GM12878 (cell line): Measurements from ENCODE around the gene TIMD4. TPM values are rescaled to one million over a fixed set of nuclear protein-coding genes. Genes with fewer than 3 reads are reported as not detected.

Experiments used
- CBX3 ChIP-seq: fragments of 200-600 bp; sonication (generic); IDR thresholded peaks from 2 replicates; pipeline ENCODE4 v1.6.1; 2016; ENCODE audit warnings: low read depth, borderline replicate concordance
- CHD2 ChIP-seq: IDR thresholded peaks from 2 replicates; pipeline ENCODE4 v1.6.1; 2011; ENCODE audit warnings: low read depth, low read length, improper control_type of control experiment, borderline replicate concordance
- FOXM1 ChIP-seq: IDR thresholded peaks from 2 replicates; pipeline ENCODE4 v1.6.1; 2012; ENCODE audit warnings: low read depth, mild to moderate bottlenecking, inconsistent platforms, low read length, moderate library complexity
- IKZF1 ChIP-seq: fragments of 450-650 bp; conservative IDR thresholded peaks from 2 replicates; pipeline ENCODE4 v1.6.1; 2017; ENCODE audit warnings: antibody characterized with exemption, mild to moderate bottlenecking
- NBN ChIP-seq: fragments of 450-650 bp; IDR thresholded peaks from 2 replicates; pipeline ENCODE4 v1.6.1; 2016
- PAX5 ChIP-seq: IDR thresholded peaks from 2 replicates; pipeline ENCODE4 v1.6.1; 2011; ENCODE audit warnings: low read depth, low read length, borderline replicate concordance
- POLR2AphosphoS2 ChIP-seq: IDR thresholded peaks from 2 replicates; pipeline ENCODE4 v1.6.1; 2011; ENCODE audit warnings: low read depth, mild to moderate bottlenecking, low read length, improper control_type of control experiment, moderate library complexity
- POU2F2 ChIP-seq: IDR thresholded peaks from 3 replicates; pipeline ENCODE4 v1.6.1; 2011; ENCODE audit warnings: low read depth, mild to moderate bottlenecking, low read length, borderline replicate concordance
- RUNX3 ChIP-seq: IDR thresholded peaks from 2 replicates; pipeline ENCODE4 v1.6.1; 2012; ENCODE audit warnings: low read length, inconsistent platforms
- SIN3A ChIP-seq: IDR thresholded peaks from 2 replicates; pipeline ENCODE4 v1.6.1; 2012; ENCODE audit warnings: low read depth, low read length, improper control_type of control experiment
- SUPT20H ChIP-seq: IDR thresholded peaks from 2 replicates; pipeline ENCODE4 v1.6.1; 2011; ENCODE audit warnings: low read depth, mild to moderate bottlenecking, low read length, moderate library complexity, borderline replicate concordance; ENCODE audit not compliant: control insufficient read depth
- YBX1 ChIP-seq: fragments of 450-650 bp; IDR thresholded peaks from 2 replicates; pipeline ENCODE4 v1.6.1; 2016; ENCODE audit warnings: antibody characterized with exemption
- polyA plus RNA-seq, 11 experiments: library from polyadenylated mRNA; depleted of rRNA in 4 of 11; unstranded in 6 of 11; stranded (reverse) in 5 of 11; fragments of >200 nt; fragmentation: Nextera tagmentation in 4 of 11; fragmentation: Illumina TruSeq in 1 of 11; extraction: Ambion mirVana in 4 of 11; extraction: Trizol in 1 of 11; gene quantifications; 1 replicate in 1 of 11; 2 replicates in 10 of 11; pipeline versions ENCODE4 v1.2.1 to v1.2.3, GENCODE V29; 2011 to 2016; ENCODE audit warnings: inconsistent platforms in 2 of 11, missing spikeins in 2 of 11, low read depth in 1 of 11
- total RNA-seq, 4 experiments: library from RNA; depleted of rRNA in 3 of 4; stranded (reverse); fragments of >200 nt in 3 of 4; fragmentation: Illumina TruSeq in 1 of 4; extraction: Trizol in 1 of 4; gene quantifications; 2 replicates each; pipeline versions ENCODE4 v1.2.1 to v1.2.3, GENCODE V29; 2013 to 2021
- TF ChIP-seq, protein P1 (sequence below): fragments of 450-650 bp; IDR thresholded peaks from 2 replicates; pipeline ENCODE4 v1.6.1; 2017; ENCODE audit warnings: antibody characterized with exemption, mild to moderate bottlenecking, moderate library complexity
- TF ChIP-seq, protein P2 (sequence below): IDR thresholded peaks from 2 replicates; pipeline ENCODE4 v1.6.1; 2012; ENCODE audit warnings: mild to moderate bottlenecking, low read depth, low read length
- TF ChIP-seq, protein P3 (sequence below): fragments of 450-650 bp; IDR thresholded peaks from 2 replicates; pipeline ENCODE4 v1.6.1; 2017; ENCODE audit warnings: mild to moderate bottlenecking, moderate library complexity
- TF ChIP-seq, protein P4 (sequence below): IDR thresholded peaks from 2 replicates; pipeline ENCODE4 v1.6.1; 2012; ENCODE audit warnings: low read depth, low read length, improper control_type of control experiment
- TF ChIP-seq, protein P5 (sequence below): fragments of 450-650 bp; IDR thresholded peaks from 2 replicates; pipeline ENCODE4 v1.6.1; 2017; ENCODE audit warnings: mild to moderate bottlenecking, low read depth, inconsistent platforms; ENCODE audit not compliant: poor library complexity, severe bottlenecking

The TIMD4 gene
- total and polyA plus RNA-seq, 10 of the 15 experiments (the other 5 are each of a cell fraction or from before 2014, with no cell fraction given), result 1.3 to 15.4 (median 5.3) TPM

DNA sequence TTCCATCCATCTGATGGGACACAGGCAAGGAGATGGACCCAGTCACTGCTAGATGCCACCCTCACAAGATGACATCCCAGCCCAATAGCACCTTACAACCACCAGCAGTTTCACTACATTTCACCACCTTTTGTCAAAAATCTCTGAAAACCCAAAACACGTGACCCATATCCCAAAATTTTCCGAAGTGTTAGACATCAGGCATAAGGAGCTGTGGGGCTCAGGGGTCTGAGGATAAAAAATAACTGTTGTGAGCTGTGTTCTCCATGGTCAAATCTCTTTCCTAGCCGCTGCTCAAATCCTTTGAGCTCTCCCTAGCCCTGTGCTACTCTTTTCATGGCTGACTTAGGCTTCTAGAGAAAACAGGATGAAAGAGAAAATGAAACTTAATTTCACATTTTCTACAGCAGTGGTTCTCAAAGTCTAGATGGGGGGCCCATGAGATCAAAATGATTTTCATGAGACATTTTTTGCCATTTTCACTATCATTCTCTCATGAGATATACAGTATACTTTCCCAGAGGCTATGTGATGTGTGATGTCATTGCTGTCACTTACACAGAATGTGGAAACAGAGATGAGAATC lies 40.7 kb downstream of the TIMD4 start (continued):
- TF ChIP-seq CBX3 (no peak), POU2F2 (peak; percentile 22; the same call in 1 of the 3 replicates), NBN (0 out of 2 replicates have a peak, but pooled peaks have one; percentile 40), SUPT20H (no peak), FOXM1 (no peak), SIN3A (0 out of 2 replicates have a peak, but pooled peaks have one; percentile 37), YBX1 (no peak), PAX5 (no peak), CHD2 (no peak), POLR2AphosphoS2 (0 out of 2 replicates have a peak, but pooled peaks have one; percentile 40), RUNX3 (no peak), IKZF1 (peak; percentile 79)
- TF ChIP-seq, protein P1, sequence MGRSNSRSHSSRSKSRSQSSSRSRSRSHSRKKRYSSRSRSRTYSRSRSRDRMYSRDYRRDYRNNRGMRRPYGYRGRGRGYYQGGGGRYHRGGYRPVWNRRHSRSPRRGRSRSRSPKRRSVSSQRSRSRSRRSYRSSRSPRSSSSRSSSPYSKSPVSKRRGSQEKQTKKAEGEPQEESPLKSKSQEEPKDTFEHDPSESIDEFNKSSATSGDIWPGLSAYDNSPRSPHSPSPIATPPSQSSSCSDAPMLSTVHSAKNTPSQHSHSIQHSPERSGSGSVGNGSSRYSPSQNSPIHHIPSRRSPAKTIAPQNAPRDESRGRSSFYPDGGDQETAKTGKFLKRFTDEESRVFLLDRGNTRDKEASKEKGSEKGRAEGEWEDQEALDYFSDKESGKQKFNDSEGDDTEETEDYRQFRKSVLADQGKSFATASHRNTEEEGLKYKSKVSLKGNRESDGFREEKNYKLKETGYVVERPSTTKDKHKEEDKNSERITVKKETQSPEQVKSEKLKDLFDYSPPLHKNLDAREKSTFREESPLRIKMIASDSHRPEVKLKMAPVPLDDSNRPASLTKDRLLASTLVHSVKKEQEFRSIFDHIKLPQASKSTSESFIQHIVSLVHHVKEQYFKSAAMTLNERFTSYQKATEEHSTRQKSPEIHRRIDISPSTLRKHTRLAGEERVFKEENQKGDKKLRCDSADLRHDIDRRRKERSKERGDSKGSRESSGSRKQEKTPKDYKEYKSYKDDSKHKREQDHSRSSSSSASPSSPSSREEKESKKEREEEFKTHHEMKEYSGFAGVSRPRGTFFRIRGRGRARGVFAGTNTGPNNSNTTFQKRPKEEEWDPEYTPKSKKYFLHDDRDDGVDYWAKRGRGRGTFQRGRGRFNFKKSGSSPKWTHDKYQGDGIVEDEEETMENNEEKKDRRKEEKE, result no peak
- TF ChIP-seq, protein P2, sequence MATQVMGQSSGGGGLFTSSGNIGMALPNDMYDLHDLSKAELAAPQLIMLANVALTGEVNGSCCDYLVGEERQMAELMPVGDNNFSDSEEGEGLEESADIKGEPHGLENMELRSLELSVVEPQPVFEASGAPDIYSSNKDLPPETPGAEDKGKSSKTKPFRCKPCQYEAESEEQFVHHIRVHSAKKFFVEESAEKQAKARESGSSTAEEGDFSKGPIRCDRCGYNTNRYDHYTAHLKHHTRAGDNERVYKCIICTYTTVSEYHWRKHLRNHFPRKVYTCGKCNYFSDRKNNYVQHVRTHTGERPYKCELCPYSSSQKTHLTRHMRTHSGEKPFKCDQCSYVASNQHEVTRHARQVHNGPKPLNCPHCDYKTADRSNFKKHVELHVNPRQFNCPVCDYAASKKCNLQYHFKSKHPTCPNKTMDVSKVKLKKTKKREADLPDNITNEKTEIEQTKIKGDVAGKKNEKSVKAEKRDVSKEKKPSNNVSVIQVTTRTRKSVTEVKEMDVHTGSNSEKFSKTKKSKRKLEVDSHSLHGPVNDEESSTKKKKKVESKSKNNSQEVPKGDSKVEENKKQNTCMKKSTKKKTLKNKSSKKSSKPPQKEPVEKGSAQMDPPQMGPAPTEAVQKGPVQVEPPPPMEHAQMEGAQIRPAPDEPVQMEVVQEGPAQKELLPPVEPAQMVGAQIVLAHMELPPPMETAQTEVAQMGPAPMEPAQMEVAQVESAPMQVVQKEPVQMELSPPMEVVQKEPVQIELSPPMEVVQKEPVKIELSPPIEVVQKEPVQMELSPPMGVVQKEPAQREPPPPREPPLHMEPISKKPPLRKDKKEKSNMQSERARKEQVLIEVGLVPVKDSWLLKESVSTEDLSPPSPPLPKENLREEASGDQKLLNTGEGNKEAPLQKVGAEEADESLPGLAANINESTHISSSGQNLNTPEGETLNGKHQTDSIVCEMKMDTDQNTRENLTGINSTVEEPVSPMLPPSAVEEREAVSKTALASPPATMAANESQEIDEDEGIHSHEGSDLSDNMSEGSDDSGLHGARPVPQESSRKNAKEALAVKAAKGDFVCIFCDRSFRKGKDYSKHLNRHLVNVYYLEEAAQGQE, result no peak
- TF ChIP-seq, protein P3, sequence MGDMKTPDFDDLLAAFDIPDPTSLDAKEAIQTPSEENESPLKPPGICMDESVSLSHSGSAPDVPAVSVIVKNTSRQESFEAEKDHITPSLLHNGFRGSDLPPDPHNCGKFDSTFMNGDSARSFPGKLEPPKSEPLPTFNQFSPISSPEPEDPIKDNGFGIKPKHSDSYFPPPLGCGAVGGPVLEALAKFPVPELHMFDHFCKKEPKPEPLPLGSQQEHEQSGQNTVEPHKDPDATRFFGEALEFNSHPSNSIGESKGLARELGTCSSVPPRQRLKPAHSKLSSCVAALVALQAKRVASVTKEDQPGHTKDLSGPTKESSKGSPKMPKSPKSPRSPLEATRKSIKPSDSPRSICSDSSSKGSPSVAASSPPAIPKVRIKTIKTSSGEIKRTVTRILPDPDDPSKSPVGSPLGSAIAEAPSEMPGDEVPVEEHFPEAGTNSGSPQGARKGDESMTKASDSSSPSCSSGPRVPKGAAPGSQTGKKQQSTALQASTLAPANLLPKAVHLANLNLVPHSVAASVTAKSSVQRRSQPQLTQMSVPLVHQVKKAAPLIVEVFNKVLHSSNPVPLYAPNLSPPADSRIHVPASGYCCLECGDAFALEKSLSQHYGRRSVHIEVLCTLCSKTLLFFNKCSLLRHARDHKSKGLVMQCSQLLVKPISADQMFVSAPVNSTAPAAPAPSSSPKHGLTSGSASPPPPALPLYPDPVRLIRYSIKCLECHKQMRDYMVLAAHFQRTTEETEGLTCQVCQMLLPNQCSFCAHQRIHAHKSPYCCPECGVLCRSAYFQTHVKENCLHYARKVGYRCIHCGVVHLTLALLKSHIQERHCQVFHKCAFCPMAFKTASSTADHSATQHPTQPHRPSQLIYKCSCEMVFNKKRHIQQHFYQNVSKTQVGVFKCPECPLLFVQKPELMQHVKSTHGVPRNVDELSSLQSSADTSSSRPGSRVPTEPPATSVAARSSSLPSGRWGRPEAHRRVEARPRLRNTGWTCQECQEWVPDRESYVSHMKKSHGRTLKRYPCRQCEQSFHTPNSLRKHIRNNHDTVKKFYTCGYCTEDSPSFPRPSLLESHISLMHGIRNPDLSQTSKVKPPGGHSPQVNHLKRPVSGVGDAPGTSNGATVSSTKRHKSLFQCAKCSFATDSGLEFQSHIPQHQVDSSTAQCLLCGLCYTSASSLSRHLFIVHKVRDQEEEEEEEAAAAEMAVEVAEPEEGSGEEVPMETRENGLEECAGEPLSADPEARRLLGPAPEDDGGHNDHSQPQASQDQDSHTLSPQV, result no peak
- TF ChIP-seq, protein P4, sequence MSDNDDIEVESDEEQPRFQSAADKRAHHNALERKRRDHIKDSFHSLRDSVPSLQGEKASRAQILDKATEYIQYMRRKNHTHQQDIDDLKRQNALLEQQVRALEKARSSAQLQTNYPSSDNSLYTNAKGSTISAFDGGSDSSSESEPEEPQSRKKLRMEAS, result no peak
- TF ChIP-seq, protein P5, sequence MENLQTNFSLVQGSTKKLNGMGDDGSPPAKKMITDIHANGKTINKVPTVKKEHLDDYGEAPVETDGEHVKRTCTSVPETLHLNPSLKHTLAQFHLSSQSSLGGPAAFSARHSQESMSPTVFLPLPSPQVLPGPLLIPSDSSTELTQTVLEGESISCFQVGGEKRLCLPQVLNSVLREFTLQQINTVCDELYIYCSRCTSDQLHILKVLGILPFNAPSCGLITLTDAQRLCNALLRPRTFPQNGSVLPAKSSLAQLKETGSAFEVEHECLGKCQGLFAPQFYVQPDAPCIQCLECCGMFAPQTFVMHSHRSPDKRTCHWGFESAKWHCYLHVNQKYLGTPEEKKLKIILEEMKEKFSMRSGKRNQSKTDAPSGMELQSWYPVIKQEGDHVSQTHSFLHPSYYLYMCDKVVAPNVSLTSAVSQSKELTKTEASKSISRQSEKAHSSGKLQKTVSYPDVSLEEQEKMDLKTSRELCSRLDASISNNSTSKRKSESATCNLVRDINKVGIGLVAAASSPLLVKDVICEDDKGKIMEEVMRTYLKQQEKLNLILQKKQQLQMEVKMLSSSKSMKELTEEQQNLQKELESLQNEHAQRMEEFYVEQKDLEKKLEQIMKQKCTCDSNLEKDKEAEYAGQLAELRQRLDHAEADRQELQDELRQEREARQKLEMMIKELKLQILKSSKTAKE, result peak; percentile 59
